ENCODE results near the gene LIPT2.
"Not testable (repeated sequence)": the region's sequence is repeated elsewhere in the genome, so short reads cannot be mapped to it uniquely, and the experiment has no call there.

Gene LIPT2

DNA sequence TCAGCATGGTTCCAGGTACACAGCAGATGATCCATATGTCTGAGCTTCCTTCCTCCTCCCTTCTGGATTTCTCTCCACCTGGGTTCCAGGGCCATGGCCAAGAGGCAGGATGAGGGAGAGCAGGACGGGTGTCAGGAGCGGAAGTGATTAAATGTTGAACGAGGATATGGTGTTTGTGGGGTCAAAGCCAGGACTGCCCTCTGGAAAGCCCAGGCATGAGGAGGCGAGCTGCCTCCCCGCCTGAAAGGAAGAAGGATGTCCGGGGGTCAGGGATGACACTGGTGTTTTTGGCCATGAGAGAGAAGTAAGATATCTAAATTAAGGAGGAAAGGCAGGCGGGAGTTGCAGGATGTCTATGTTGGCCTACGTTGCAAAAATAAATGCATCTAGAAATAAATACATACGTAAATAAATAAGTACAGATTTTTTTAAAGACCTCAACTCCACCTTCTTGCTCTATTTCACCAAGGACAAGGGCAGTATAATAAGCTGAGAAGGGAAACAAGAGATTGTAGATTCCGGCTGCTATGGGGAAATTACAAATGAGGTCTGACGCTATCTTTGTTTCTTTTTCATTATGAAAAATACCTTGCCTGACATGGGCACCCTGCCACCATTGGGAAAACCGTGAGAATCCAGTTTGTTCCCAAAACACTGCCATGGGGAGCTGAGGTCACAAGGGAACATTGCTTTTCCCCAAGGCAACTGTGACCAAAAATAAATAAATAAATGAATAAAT, 27.6 kb upstream of the LIPT2 start:
- TF ChIP-seq, protein P1, sequence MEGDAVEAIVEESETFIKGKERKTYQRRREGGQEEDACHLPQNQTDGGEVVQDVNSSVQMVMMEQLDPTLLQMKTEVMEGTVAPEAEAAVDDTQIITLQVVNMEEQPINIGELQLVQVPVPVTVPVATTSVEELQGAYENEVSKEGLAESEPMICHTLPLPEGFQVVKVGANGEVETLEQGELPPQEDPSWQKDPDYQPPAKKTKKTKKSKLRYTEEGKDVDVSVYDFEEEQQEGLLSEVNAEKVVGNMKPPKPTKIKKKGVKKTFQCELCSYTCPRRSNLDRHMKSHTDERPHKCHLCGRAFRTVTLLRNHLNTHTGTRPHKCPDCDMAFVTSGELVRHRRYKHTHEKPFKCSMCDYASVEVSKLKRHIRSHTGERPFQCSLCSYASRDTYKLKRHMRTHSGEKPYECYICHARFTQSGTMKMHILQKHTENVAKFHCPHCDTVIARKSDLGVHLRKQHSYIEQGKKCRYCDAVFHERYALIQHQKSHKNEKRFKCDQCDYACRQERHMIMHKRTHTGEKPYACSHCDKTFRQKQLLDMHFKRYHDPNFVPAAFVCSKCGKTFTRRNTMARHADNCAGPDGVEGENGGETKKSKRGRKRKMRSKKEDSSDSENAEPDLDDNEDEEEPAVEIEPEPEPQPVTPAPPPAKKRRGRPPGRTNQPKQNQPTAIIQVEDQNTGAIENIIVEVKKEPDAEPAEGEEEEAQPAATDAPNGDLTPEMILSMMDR (IDR thresholded peaks at IDR 0.05; ENCODE audit: insufficient read depth, low read depth, low read length, missing control alignments), result no peak
- no peak overlapping the region for H3K4me3 ChIP-seq (ENCODE audit: low read length)
- no peak for DNase-seq (ENCODE audit: low read depth)

DNA sequence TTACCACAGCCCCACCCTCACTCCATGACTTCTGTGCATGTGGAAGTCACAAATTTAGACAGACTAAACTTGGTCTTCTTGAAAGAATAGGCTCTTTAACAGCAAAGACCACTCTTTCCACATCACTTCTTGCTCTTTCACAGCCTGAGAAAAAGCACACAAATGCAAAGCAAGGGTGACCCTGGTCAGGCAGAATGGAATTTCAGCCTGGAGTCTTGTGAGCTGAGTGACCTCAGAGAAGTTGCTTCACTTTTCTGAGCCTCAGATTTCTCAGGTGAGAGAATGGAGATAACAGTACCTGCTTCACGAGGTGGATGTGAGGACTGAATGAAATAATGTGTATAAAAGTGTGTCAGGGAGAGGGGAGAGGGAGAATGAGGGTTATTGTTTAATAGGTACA, 26.8 kb upstream of the LIPT2 start:
- no peak for DNase-seq (ENCODE audit: low read depth)
- H3K4me3 ChIP-seq (ENCODE audit: low read length), result no peak overlapping the region
- TF ChIP-seq, protein P1 (IDR thresholded peaks at IDR 0.05; ENCODE audit: insufficient read depth, low read depth, low read length, missing control alignments), result no peak

DNA sequence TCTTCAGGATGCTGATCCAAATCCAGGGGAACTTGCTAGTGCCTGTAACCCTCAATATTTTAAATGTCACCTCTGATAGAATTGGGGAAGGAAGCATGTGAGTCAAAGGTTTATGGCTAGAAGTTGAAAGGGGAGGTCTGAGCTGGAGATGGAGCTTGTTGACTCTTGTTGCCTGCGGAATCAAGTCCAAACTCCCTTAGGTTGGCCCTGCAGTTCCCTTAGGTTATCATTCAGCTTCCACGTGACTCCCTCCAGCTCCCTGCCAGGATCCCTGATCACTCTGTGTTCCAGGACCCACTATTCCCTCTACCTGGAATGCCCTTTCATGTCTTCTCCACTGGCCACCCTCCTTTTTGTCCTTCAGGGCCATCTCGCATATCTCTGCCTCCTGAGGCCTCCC, 26.2 kb upstream of the LIPT2 start:
- TF ChIP-seq, protein P1 (IDR thresholded peaks at IDR 0.05; ENCODE audit: insufficient read depth, low read depth, low read length, missing control alignments), result no peak
- H3K4me3 ChIP-seq (ENCODE audit: low read length), result no peak overlapping the region
- no peak for DNase-seq (ENCODE audit: low read depth)

DNA sequence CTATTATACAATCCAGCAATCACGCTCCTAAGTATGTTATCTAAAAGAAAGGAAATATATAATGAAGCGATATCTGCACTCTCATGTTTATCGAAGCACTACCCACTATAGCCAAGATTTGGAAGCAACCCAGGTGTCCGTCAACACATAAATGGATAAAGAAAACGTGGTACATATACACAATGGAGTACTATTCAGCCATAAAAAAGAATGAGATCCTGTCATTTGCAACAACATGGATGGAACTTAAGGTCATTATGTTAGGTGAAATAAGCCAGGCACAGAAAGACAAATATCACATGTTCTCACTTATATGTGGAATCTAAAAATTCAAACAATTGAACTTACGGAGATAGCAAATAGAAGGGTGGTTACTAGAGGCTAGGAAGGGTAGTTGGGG, 24.1 kb upstream of the LIPT2 start:
- DNase-seq (ENCODE audit: low read depth); H3K4me3 ChIP-seq (ENCODE audit: low read length): not testable (repeated sequence)

DNA sequence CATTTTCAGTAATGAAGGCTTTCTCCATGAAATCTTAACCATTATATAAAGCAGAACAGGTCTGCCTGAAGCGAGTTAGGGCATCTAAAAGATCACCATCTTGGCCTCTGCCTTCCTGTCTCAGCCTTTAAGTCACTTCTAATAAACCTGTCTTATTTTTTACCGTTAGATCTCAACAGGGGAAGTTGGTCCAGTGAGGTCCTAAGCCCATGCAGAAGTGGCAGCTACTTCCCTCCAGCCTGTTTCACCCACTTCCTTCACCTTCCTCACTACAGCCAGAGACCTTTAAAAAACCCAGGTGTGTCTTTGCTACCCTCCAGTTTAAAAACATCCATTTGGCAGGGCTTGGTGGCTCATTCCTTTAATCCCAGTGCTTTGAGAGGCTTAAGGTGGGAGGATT, 14.1 kb upstream of the LIPT2 start:
- H3K4me3 ChIP-seq (ENCODE audit: low read length), result no peak overlapping the region
- TF ChIP-seq, protein P1 (IDR thresholded peaks at IDR 0.05; ENCODE audit: insufficient read depth, low read depth, low read length, missing control alignments), result no peak
- DNase-seq (ENCODE audit: low read depth), result no peak

DNA sequence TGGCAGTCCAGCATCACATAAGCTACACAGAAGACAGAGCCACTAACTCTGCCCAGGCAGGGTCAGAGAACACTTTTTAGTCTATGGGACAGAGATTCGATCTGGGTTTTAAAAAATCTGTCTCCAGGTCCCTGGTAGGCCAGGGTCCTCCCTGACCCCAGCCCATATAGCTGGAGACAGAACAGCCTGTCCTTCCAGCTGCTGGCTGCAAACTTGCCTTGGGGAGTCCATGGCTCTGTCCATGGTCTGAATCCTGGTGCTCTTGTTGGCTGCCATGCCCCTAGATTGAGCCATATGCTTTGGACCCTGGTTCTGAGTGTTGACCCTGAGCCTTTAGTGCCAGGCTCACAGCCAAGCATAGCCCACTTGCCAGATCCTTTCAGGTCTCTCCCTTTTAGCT, 13.3 kb upstream of the LIPT2 start:
- peak; percentile 22 for DNase-seq (ENCODE audit: low read depth)
- no peak overlapping the region for H3K4me3 ChIP-seq (ENCODE audit: low read length)
- TF ChIP-seq, protein P1 (IDR thresholded peaks at IDR 0.05; ENCODE audit: insufficient read depth, low read depth, low read length, missing control alignments), result no peak

DNA sequence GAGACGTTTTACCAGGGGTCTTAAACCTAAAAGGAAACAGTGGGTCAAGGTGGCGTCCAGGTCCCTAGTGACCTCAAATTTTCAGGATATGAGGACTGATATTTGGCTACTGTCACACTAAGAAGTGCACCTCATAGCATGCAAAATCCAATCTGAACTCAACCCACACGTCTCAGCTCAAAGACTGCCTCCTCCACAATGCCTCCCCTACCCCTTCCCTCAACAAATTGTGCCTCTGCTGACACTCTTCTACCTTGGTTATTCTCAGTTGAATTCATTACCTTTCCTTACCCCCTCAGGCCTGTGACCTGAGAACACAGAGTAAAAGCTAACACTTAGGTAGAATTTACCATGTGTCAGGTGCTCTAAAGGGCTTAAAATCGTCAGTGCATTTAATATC, 12.4 kb upstream of the LIPT2 start:
- no peak for DNase-seq (ENCODE audit: low read depth)
- H3K4me3 ChIP-seq (ENCODE audit: low read length), result no peak overlapping the region
- TF ChIP-seq, protein P1 (IDR thresholded peaks at IDR 0.05; ENCODE audit: insufficient read depth, low read depth, low read length, missing control alignments), result no peak
